ENCODE data around the gene DDT. TPM values are rescaled to one million over a fixed set of nuclear protein-coding genes. Genes with fewer than 3 reads are reported as not detected.
"Not testable (repeated sequence)": the region's sequence is repeated elsewhere in the genome, so short reads cannot be mapped to it uniquely, and the experiment has no call there.

DDT gene
- total RNA-seq, 1 donor from 2014 or later: 24.9 TPM

- FAIRE-seq; DNase-seq (ENCODE audit: low spot score in 2 of 2): not testable (repeated sequence)
Observed at GRCh38 chr22:23993080-23993479, 18.8 kb upstream of the DDT start.

GRCh38 chr22:23989583-23990244, 15.5 kb upstream of the DDT start:
- DNase-seq (ENCODE audit: low spot score in 2 of 2); FAIRE-seq: not testable (repeated sequence)

DNA sequence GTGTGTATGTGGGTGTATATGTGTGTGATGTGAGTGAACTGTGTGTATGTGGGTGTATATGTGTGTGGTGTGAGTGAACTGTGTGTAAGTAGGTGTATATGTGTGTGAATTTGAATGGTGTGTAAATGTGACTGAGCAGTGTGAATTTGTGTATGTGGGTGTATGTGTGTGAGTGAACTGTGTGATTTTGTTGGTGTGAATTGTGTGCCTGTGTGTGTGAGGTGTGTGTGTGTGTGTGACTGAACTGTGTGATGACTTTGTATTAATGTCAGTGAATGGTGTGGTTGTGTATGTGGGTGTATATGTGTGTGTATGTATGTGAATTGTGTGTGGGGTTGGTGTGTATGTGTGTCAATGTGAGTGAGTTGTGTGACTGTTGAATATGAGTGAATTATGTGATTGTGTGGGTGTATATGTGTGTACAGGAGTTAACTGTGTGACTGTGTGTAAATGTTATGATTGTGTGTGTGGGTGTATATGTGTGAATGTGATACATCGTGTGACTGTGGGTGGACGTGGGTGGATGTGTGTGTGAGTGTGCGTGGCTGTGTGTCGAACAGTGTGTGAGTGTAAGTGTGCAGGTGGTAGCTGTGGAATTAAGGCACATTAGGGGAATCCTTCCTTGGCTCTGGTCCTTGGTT, 12.4 kb upstream of the DDT start:
- DNase-seq (ENCODE audit: low spot score in 2 of 2): not testable (repeated sequence)

GRCh38 chr22:23986089-23986488, 11.8 kb upstream of the DDT start:
- DNase-seq (ENCODE audit: low spot score in 2 of 2); FAIRE-seq: not testable (repeated sequence)

More for the DNA sequence above, 12.4 kb upstream of the DDT start:
- not testable (repeated sequence) for FAIRE-seq

- FAIRE-seq: no peak
- peak in 1 of 2 donors; percentile 25 for DNase-seq (ENCODE audit: low spot score in 2 of 2)
Observed at GRCh38 chr22:23984430-23984829, 10.2 kb upstream of the DDT start.

GRCh38 chr22:23980567-23980966, 6.3 kb upstream of the DDT start:
- FAIRE-seq; DNase-seq (ENCODE audit: low spot score in 2 of 2): not testable (repeated sequence)

GRCh38 chr22:23979557-23980240, 5.5 kb upstream of the DDT start, which contains the start of gene GSTT2:
TSS of gene GSTT2 (plus strand) at chr22:23980134.
- DNase-seq (ENCODE audit: low spot score in 2 of 2); FAIRE-seq: not testable (repeated sequence)

GRCh38 chr22:23977304-23977703, 3.1 kb upstream of the DDT start:
- not testable (repeated sequence) for DNase-seq (ENCODE audit: low spot score in 2 of 2); FAIRE-seq

GRCh38 chr22:23974836-23975352, 653 bp upstream of the DDT start:
- DNase-seq (ENCODE audit: low spot score in 2 of 2); FAIRE-seq: not testable (repeated sequence)

DNA sequence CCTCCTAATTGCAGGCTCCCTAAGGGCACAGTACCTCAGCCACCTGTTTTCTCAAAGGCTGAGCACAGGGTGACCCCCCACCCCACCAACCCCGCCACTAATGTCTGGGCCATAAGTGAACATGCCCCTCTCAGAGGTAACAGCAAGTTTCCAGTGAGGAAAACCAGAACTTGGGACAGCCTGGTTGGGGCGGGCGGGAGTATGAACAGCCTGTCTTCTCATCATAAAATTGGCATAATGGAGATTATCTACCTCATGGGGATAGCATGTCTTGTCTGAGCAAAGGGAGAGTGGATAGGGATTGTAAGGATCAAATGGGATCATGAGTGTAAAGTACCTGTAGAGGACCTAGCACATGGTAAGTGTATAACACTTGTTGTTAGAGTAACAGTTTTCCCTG, 2.3 kb downstream of the DDT start:
- not testable (repeated sequence) for DNase-seq (ENCODE audit: low spot score in 2 of 2); FAIRE-seq

DNA sequence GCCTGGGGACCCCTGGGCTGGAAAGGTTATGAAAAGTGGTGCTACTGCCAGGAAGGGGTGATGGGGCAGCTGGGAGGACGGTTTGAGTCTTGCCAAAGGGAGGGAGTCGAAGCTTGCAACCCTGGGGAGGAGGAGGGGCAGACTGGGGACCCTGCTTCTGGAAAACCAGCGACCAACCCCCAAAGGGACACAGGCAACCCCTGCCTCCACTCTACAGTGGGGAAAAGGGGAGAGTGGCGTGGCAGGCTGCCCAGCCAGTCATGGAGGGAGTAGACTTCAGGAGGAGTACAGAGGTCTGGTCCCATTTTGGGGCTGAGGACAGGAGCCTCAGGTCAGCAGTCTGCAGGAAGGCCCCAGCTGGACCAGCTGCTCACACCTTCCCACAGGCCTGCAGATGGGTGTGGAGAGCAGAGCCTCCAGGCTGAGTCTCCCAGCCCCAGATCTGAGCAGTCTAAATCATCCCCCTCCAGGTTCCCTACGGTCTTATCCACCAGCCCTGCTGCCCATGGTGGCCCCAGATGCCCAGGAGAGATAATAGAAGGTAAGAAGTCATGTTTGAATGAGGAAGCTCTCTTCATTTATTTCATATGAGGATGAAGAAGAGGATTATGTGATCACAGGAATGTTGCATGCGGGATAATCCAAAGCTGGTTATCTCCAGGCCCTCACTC, 3.3 kb downstream of the DDT start:
- FAIRE-seq (no peak), DNase-seq (ENCODE audit: low spot score in 2 of 2) (no peak)

DNA sequence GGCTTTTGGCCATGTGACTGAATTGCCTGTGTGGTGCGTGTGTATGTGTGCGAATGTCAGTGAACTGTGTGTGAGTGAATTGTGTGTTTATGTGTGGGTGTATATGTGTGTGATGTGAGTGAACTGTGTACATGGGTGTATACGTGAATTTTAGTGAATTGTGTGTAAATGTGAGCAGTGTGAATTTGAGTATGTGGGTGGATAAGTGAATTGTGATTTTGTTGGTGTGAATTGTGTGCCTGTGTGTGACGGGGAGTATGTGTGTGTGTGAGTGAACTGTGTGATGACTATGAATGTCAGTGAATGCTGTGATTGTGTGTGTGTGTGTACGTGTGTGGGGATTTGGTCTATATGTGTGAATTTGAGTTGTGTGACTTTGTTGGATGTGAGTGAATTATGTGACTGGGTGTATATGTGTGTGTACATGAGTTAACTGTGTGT, 4.0 kb downstream of the DDT start:
- DNase-seq (ENCODE audit: low spot score in 2 of 2): no peak
- FAIRE-seq: no peak

DNA sequence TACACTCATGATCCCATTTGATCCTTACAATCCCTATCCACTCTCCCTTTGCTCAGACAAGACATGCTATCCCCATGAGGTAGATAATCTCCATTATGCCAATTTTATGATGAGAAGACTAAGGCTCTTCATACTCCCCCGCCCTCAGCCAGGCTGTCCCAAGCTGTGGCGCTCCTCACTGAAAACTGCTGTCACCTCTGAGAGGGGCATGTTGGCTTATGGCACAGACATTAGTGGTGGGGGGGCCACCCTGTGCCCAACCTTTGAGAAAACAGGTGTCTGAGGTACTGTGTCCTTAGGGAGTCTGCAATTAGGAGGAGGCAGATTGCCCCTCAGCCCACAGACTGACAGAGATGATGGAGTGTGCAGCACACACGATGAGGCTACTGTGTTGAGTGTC, 5.2 kb downstream of the DDT start:
- no peak for FAIRE-seq

DNA sequence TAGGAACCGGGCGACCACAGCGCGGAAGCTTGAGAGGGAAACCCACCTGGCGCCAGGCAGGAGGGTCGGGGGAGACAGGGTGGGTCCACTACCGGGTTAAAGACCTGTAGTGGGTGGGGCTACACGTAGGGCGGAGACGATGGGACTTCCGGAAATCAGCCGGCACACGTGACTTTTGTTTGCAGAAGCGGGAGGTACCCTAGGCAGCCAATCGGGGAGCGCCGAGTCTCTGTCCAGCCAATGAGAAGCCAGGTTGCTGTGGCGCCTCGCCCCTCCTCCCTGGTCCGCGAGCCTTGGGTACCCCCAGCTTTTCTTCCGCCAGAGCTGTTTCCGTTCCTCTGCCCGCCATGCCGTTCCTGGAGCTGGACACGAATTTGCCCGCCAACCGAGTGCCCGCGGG, 7.7 kb downstream of the DDT start, which contains the start of gene DDTL:
Gene DDTL, plus strand, starts transcription at position 321 of the 400 bp plus-strand sequence. Its CDS starts 27 bp downstream, at position 348.
- peak; percentile 87 for FAIRE-seq
- not testable (repeated sequence) for DNase-seq (ENCODE audit: low spot score in 2 of 2)

More for the DNA sequence above, 5.2 kb downstream of the DDT start:
- DNase-seq (ENCODE audit: low spot score in 2 of 2): no peak

- FAIRE-seq: not testable (repeated sequence)
Observed at GRCh38 chr22:23966094-23966493, 8.1 kb downstream of the DDT start.

DNA sequence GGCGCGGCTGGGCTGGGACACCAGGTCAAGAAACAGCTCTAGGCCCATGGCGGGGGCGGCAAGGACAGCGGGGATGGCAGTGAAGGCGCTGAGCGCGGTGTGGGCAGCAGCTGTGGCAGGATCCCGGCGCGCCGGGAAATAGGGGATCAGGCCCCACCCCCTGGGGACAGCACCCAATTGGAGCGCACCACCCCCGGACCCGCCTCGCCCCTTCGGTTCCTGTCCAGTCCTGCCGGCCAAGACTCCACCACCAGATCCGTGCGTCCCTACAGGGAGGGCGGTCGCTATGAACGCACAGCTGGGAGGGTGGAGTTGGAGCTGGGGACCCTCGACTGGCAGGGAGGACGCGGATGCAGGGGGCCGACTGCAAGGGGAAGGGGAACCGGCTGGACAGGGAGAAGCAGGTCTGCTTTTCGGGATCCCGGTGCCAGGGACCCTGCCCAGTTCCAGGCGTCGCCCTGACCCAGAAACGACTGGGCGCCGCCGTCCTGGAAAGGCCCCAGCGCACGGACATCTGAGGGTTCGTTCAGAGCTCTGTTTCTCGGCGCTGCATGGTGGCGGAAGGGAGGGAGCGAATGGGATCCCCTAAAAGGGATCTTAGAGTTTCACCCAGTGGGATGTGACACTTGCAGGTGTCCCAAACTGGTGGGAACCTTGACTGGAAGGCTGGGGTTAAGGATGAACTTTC, 13.0 kb downstream of the DDT start, which contains the start of gene GSTT2B:
Gene GSTT2B, minus strand, starts transcription at position 112 of the 688 bp plus-strand sequence. Its CDS starts 64 bp downstream, at position 48.
- not testable (repeated sequence) for FAIRE-seq; DNase-seq (ENCODE audit: low spot score in 2 of 2)

More at GRCh38 chr22:23966094-23966493, 8.1 kb downstream of the DDT start:
- not testable (repeated sequence) for DNase-seq (ENCODE audit: low spot score in 2 of 2)

GRCh38 chr22:23956301-23956900, 17.8 kb downstream of the DDT start:
- peak; percentile 59 to 64 for DNase-seq (ENCODE audit: low spot score in 2 of 2)
- FAIRE-seq: not testable (repeated sequence)

DNA sequence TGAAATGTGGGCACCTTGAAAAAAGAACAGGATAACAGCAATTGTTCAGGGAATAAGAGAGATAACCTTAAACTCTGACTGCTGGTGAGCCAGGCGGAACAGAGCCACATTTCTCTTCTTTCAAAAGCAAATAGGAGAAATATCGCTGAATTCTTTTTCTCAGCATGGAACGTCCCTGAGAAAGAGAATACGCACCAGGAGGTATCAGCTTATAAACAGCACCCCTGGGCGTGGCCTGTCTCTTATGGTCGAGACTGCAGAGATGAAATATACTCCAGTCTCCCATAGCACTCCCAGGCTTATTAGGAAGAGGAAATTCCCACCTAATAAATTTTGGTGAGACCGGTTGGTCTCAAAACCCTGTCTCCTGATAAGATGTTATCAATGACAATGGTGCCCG, 18.4 kb downstream of the DDT start:
- DNase-seq (ENCODE audit: low spot score in 2 of 2); FAIRE-seq: not testable (repeated sequence)

DNA sequence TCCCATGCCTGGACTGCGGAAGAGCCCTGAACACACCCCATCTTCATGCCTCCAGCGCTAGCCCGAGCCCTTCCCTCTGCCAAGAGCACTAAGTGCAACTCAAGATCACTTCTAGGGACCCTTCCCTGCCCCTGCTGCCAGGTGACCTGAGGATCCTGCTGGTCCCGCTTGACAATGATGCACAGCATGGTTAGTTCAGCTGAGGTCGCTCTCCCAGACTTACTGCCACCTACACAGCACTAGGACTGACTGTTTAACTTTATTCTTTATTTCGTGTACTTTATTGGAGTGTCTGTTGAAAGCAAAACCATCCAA, 19.3 kb downstream of the DDT start:
- not testable (repeated sequence) for DNase-seq (ENCODE audit: low spot score in 2 of 2); FAIRE-seq
